CD14-positive monocyte (primary cell): ENCODE results near the gene YWHAE. TPM values are rescaled to one million over a fixed set of nuclear protein-coding genes. Genes with fewer than 3 reads are reported as not detected.

Source experiments
- DNase-seq, 3 donors: peaks; one replicate each; pipeline ENCODE4 v3.0.0-alpha.2; 2011 to 2022
- H2AFZ ChIP-seq: 2 replicates; pipeline ENCODE4 v1.6.0; 2012; ENCODE audit warnings: mild to moderate bottlenecking, low read depth, low read length, inconsistent platforms; ENCODE audit not compliant: insufficient read depth, poor library complexity, severe bottlenecking
- H3K27ac ChIP-seq, 2 donors: 1 replicate in 1 of 2; 2 replicates in 1 of 2; pipeline ENCODE4 v1.5.1; 2012 to 2013; ENCODE audit warnings: low read length in 2 of 2, control low read depth in 1 of 2, inconsistent platforms in 1 of 2, low read depth in 1 of 2, mild to moderate bottlenecking in 1 of 2
- H3K27me3 ChIP-seq, 2 donors: one replicate each; pipeline versions ENCODE4 v1.6.0 to v1.6.1; 2011 to 2013; ENCODE audit warnings: low read length in 2 of 2; ENCODE audit not compliant: control insufficient read depth in 2 of 2, insufficient read depth in 2 of 2
- H3K36me3 ChIP-seq, 2 donors: replicated peaks in 1 of 2; 1 replicate in 1 of 2; 2 replicates in 1 of 2; pipeline versions ENCODE4 v1.5.1 to v1.6.1; 2012 to 2013; ENCODE audit warnings: low read length in 2 of 2, control low read depth in 1 of 2, inconsistent platforms in 1 of 2, mild to moderate bottlenecking in 1 of 2; ENCODE audit not compliant: insufficient read depth in 2 of 2, control insufficient read depth in 1 of 2
- H3K4me1 ChIP-seq, 2 donors: 1 replicate in 1 of 2; 2 replicates in 1 of 2; pipeline versions ENCODE4 v1.5.1 to v1.6.1; 2012 to 2013; ENCODE audit warnings: low read length in 2 of 2, control low read depth in 1 of 2, inconsistent platforms in 1 of 2, mild to moderate bottlenecking in 1 of 2, moderate library complexity in 1 of 2; ENCODE audit not compliant: insufficient read depth in 2 of 2, control insufficient read depth in 1 of 2
- H3K4me2 ChIP-seq: replicated peaks from 2 replicates; pipeline ENCODE3; 2012; ENCODE audit warnings: low read length, moderate library complexity, mild to moderate bottlenecking; ENCODE audit not compliant: poor library complexity, severe bottlenecking; ENCODE audit errors: extremely low read depth
- H3K4me3 ChIP-seq, 3 experiments: fragments of 200-600 bp in 1 of 3; sonication (generic) in 1 of 3; replicated peaks in 1 of 3; 1 replicate in 2 of 3; 2 replicates in 1 of 3; pipeline ENCODE4 v1.5.1; 2011 to 2013; ENCODE audit warnings: low read length in 3 of 3, mild to moderate bottlenecking in 3 of 3, control low read depth in 2 of 3, low read depth in 2 of 3, inconsistent platforms in 1 of 3, moderate library complexity in 1 of 3
- H3K79me2 ChIP-seq: 2 replicates; pipeline ENCODE4 v1.6.0; 2012; ENCODE audit warnings: mild to moderate bottlenecking, control low read depth, inconsistent platforms, low read length, moderate library complexity; ENCODE audit not compliant: insufficient read depth
- H3K9ac ChIP-seq: 2 replicates; pipeline ENCODE4 v1.6.0; 2017; ENCODE audit warnings: low read length, mild to moderate bottlenecking; ENCODE audit not compliant: insufficient read depth, poor library complexity, severe bottlenecking
- H3K9me3 ChIP-seq, 2 donors: replicated peaks in 1 of 2; 1 replicate in 1 of 2; 2 replicates in 1 of 2; pipeline versions ENCODE4 v1.5.1 to v1.6.1; 2012 to 2013; ENCODE audit warnings: low read length in 2 of 2, control low read depth in 1 of 2; ENCODE audit not compliant: control insufficient read depth in 1 of 2, insufficient read depth in 1 of 2
- H4K20me1 ChIP-seq: 2 replicates; pipeline ENCODE4 v1.6.0; 2012; ENCODE audit warnings: mild to moderate bottlenecking, low read length, control low read depth, moderate library complexity; ENCODE audit not compliant: insufficient read depth
- H3K27ac Mint-ChIP-seq, 7 donors: one replicate each; pipeline ENCODE4 v1.8.0; 2020; ENCODE audit warnings: mild to moderate bottlenecking in 7 of 7, mixed read lengths in 7 of 7, moderate library complexity in 6 of 7, inconsistent platforms in 2 of 7
- H3K27me3 Mint-ChIP-seq, 3 donors: one replicate each; pipeline ENCODE4 v1.8.0; 2021 to 2022; ENCODE audit warnings: low read depth in 3 of 3, mild to moderate bottlenecking in 3 of 3, mixed read lengths in 3 of 3, moderate library complexity in 3 of 3, inconsistent platforms in 1 of 3
- H3K36me3 Mint-ChIP-seq, 2 donors: one replicate each; pipeline ENCODE4 v1.8.0; 2020; ENCODE audit warnings: mixed read lengths in 2 of 2, inconsistent platforms in 1 of 2, mild to moderate bottlenecking in 1 of 2
- H3K4me1 Mint-ChIP-seq: one replicate; pipeline ENCODE4 v1.8.0; 2020; ENCODE audit warnings: mild to moderate bottlenecking, mixed read lengths
- H3K4me3 Mint-ChIP-seq, 2 donors: one replicate each; pipeline ENCODE4 v1.8.0; 2020; ENCODE audit warnings: mild to moderate bottlenecking in 2 of 2, mixed read lengths in 2 of 2, moderate library complexity in 1 of 2
- H3K9me3 Mint-ChIP-seq, 7 donors: one replicate each; pipeline ENCODE4 v1.8.0; 2020 to 2022; ENCODE audit warnings: mixed read lengths in 7 of 7, mild to moderate bottlenecking in 6 of 7, moderate library complexity in 6 of 7, inconsistent platforms in 2 of 7
- WGBS: methylation state at CpG from one replicate; pipeline ENCODE4 v1.1.5; 2013; ENCODE audit warnings: missing lambda C conversion rate; ENCODE audit not compliant: insufficient coverage; 5-methylcytosine and 5-hydroxymethylcytosine counted together
- intact Hi-C, 2 donors: fragments of 100-400 bp; cut with micrococcal nuclease; formaldehyde crosslinking; loops; one replicate each; pipeline versions ENCODE4 v1.15.0 to v1.15.1; 2023
- polyA plus RNA-seq, 3 donors: library from polyadenylated mRNA; depleted of rRNA in 1 of 3; unstranded in 2 of 3; stranded (reverse) in 1 of 3; fragments of 300-500 nt in 2 of 3; fragments of >200 nt in 1 of 3; fragmentation: Illumina TruSeq in 2 of 3; gene quantifications; 1 replicate in 2 of 3; 2 replicates in 1 of 3; pipeline ENCODE4 v1.2.3, GENCODE V29; 2012 to 2021
- TF ChIP-seq, protein P1 (sequence below): fragments of 200-600 bp; IDR thresholded peaks from one replicate; pipeline ENCODE4 v1.8.0; 2022; ENCODE audit warnings: antibody characterized with exemption, mild to moderate bottlenecking

The YWHAE gene
- polyA plus RNA-seq, 3 donors: 165 to 185 (median 168) TPM

DNA sequence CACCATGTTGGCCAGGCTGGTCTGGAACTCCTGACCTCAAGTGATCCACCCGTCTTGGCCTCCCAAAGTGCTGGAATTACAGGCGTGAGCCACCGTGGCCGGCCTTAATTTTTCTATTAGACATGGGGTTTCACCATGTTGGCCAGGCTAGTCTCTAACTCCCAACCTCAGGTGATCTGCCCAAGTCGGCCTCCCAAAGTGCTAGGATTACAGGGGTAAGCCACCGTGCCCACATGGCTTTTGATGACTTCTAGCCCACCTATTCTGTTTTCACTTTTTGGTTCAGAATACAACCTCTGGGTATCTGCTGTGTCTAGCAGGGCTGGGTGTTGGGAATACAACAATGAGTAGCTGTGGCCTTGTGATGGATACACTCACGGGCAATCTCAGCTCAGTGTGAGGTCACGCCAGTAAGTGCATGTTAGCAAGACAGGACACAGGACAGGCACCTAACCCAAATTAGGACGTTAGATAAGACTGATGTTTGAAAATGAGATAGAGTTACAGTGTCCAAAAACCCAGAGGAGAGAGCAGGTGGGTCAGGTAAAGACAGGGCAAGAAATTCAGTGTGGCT is 14.1 kb upstream of the YWHAE start:
- Mint-ChIP-seq H3K4me3 (no peak overlapping the region), H3K27ac (no peak overlapping the region), H3K4me1 (no peaks in the 10 kb centered on the region), H3K9me3 (peaks cover 0 to 9% (median 0%) of the 10 kb centered on the region in 7 donors), H3K27me3 (peaks cover 3 to 5% (median 4%) of the 10 kb centered on the region in 3 donors), H3K36me3 (peaks cover 4 to 26% of the 10 kb centered on the region in 2 donors)
- H2AFZ ChIP-seq: no peak overlapping the region
- no peak for DNase-seq
- H3K9ac ChIP-seq: no peak overlapping the region
- no peaks in the 10 kb centered on the region for H3K27me3 ChIP-seq
- H3K27ac ChIP-seq: no peak overlapping the region
- peaks cover 4 to 11% of the 10 kb centered on the region in 2 donors for H3K36me3 ChIP-seq
- H4K20me1 ChIP-seq: peaks cover 38% of the 10 kb centered on the region
- H3K9me3 ChIP-seq: no peaks in the 10 kb centered on the region
- H3K4me1 ChIP-seq: no peaks in the 10 kb centered on the region
- H3K79me2 ChIP-seq: no peaks in the 10 kb centered on the region
- intact Hi-C loops: no loop called here
- TF ChIP-seq, protein P1, sequence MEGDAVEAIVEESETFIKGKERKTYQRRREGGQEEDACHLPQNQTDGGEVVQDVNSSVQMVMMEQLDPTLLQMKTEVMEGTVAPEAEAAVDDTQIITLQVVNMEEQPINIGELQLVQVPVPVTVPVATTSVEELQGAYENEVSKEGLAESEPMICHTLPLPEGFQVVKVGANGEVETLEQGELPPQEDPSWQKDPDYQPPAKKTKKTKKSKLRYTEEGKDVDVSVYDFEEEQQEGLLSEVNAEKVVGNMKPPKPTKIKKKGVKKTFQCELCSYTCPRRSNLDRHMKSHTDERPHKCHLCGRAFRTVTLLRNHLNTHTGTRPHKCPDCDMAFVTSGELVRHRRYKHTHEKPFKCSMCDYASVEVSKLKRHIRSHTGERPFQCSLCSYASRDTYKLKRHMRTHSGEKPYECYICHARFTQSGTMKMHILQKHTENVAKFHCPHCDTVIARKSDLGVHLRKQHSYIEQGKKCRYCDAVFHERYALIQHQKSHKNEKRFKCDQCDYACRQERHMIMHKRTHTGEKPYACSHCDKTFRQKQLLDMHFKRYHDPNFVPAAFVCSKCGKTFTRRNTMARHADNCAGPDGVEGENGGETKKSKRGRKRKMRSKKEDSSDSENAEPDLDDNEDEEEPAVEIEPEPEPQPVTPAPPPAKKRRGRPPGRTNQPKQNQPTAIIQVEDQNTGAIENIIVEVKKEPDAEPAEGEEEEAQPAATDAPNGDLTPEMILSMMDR: no peak
- H3K4me3 ChIP-seq: no peak overlapping the region
- no peak overlapping the region for H3K4me2 ChIP-seq
- WGBS: 84% methylated on average over 7 of the region's 9 CpGs

DNA sequence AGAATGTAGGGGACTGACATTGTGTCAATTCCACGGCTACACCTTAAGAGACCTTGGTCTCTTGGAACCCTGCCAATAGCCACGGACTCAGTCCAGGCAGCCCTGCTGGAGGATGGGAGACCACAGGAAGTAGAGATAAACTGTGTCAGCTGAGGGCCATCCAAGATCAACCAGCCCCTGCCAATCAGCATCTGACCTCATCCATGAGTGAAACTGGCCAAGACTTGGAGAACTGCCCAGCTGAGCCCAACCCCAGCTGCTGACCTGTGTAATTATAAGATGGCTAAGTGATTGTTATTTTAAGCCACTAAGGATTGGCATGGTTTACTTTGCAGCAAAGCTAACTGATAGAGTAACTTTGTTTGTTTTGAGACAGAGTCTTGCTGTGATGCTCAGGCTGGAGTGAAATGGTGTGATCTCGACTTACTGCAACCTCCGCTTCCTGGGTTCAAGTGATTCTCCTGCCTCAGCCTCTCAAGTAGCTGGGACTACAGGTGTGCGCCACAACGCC is 13.3 kb upstream of the YWHAE start:
- H3K4me1 Mint-ChIP-seq: no peaks in the 10 kb centered on the region
- Histone ChIP-seq H3K9me3 (no peaks in the 10 kb centered on the region), H3K27ac (no peak overlapping the region), H4K20me1 (peaks cover 31% of the 10 kb centered on the region), H2AFZ (no peak overlapping the region), H3K4me1 (no peaks in the 10 kb centered on the region), H3K79me2 (no peaks in the 10 kb centered on the region), H3K27me3 (no peaks in the 10 kb centered on the region), H3K4me2 (no peak overlapping the region), H3K36me3 (peaks cover 3 to 8% of the 10 kb centered on the region in 2 donors), H3K9ac (no peak overlapping the region), H3K4me3 (no peak overlapping the region)
- peaks cover 3 to 5% (median 4%) of the 10 kb centered on the region in 3 donors for H3K27me3 Mint-ChIP-seq
- 94% methylated on average over 3 of the region's 6 CpGs for WGBS
- TF ChIP-seq, protein P1: no peak
- H3K9me3 Mint-ChIP-seq: peaks cover 0 to 9% (median 0%) of the 10 kb centered on the region in 7 donors
- no peak overlapping the region for H3K27ac Mint-ChIP-seq
- intact Hi-C loops: no loop called here
- H3K4me3 Mint-ChIP-seq: no peak overlapping the region
- no peak for DNase-seq
- H3K36me3 Mint-ChIP-seq: peaks cover 4 to 19% of the 10 kb centered on the region in 2 donors
